HG03103 (cell line): ENCODE results near the gene FITM1.
A peak's percentile ranks its signal among the peaks of the same experiment; 100 is the strongest.

Experiments
- ATAC-seq: cut with Tn5 transposase; IDR thresholded peaks from one replicate; pipeline ENCODE4 v1.9.1; 2021; ENCODE audit warnings: low read depth; ENCODE audit not compliant: unreplicated experiment

Gene FITM1

GRCh38 chr14:24116128-24116814 lies 14.2 kb upstream of the FITM1 start:
- no peak for ATAC-seq

- no peak for ATAC-seq
Measured at GRCh38 chr14:24117179-24117578, 13.3 kb upstream of the FITM1 start.

GRCh38 chr14:24119691-24120090 lies 10.8 kb upstream of the FITM1 start:
- ATAC-seq = no peak

- no peak for ATAC-seq
Measured at GRCh38 chr14:24121210-24121609, 9.2 kb upstream of the FITM1 start.

- ATAC-seq = no peak
Measured at GRCh38 chr14:24122416-24122815, 8.0 kb upstream of the FITM1 start.

GRCh38 chr14:24122898-24123297 lies 7.6 kb upstream of the FITM1 start:
- ATAC-seq = no peak

- no peak for ATAC-seq
Measured at GRCh38 chr14:24123424-24124417, 6.7 kb upstream of the FITM1 start.

- ATAC-seq = no peak
Measured at GRCh38 chr14:24126939-24127338, 3.5 kb upstream of the FITM1 start.

GRCh38 chr14:24127673-24128072 lies 2.8 kb upstream of the FITM1 start:
- no peak for ATAC-seq

GRCh38 chr14:24129410-24129998 lies 955 bp upstream of the FITM1 start:
- ATAC-seq = no peak

- no peak for ATAC-seq
Measured at GRCh38 chr14:24130717-24131548, 474 bp downstream of the FITM1 start.

GRCh38 chr14:24131549-24131966 lies 1.1 kb downstream of the FITM1 start:
- no peak for ATAC-seq

- no peak for ATAC-seq
Measured at GRCh38 chr14:24132061-24132685, 1.7 kb downstream of the FITM1 start.

- ATAC-seq = no peak
Measured at GRCh38 chr14:24132976-24133375, 2.5 kb downstream of the FITM1 start.

- no peak for ATAC-seq
Measured at GRCh38 chr14:24133735-24134134, 3.3 kb downstream of the FITM1 start.

GRCh38 chr14:24135584-24135833 lies 5.0 kb downstream of the FITM1 start:
- no peak for ATAC-seq

- peak; percentile 86 for ATAC-seq
Measured at GRCh38 chr14:24135834-24136683, 5.6 kb downstream of the FITM1 start, which contains the start of gene PSME1. PSME1 (plus strand) TSS chr14:24136194; CDS start chr14:24136263, 69 bp downstream.

- no peak for ATAC-seq
Measured at GRCh38 chr14:24136684-24137528, 6.4 kb downstream of the FITM1 start.
